ENCODE data around the gene ARL15. TPM values are rescaled to one million over a fixed set of nuclear protein-coding genes. Genes with fewer than 3 reads are reported as not detected.

ARL15 gene
- total RNA-seq, 1 experiment from 2014 or later: 0.50 TPM

DNA sequence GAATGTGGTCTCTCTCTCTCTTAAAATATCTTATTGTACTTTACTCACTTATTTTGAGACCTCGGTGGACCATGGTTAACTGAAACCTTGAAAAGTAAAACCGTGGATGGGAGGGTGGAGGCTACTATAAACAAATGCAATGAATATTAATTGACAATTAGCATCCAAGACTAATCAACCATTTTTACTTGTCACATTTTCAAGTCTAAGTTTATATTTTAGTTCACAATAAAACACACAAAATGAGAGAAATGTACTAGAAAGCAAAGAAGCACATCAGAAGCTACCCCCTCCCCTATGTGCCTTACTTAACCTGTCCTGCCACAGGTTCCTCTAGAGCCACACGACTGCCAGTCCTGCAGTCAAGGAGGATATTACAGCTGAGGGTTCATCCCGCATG lies 4.6 kb downstream of the ARL15 start:
- Histone ChIP-seq H3K27ac (no peak overlapping the region), H3F3A (ENCODE audit: insufficient read depth, low read depth) (no peaks in the 10 kb centered on the region), H3K4me3 (no peak overlapping the region), H3K4me1 (replicated peaks; ENCODE audit: insufficient read depth) (peaks cover 11% of the 10 kb centered on the region; the same call in 1 of the 2 replicates), H3K79me2 (ENCODE audit: low read depth) (no peaks in the 10 kb centered on the region), H2AFZ (no peak overlapping the region), H3K9me2 (ENCODE audit: insufficient read depth) (no peaks in the 10 kb centered on the region), H3K27me3 (ENCODE audit: insufficient read depth, low read depth) (no peaks in the 10 kb centered on the region), H4K20me1 (ENCODE audit: insufficient read depth) (no peaks in the 10 kb centered on the region), H3K9me3 (ENCODE audit: insufficient read depth, low read depth) (no peaks in the 10 kb centered on the region), H3K36me3 (ENCODE audit: low read depth) (no peaks in the 10 kb centered on the region), H3K4me2 (no peak overlapping the region)
- intact Hi-C loops (cut with micrococcal nuclease; ENCODE audit: unreplicated experiment): no loop called here
- CTCF ChIA-PET: no interaction called here
- no peak for DNase-seq
- POLR2A ChIA-PET (ENCODE audit: unreplicated experiment): no interaction called here
- BruUV-seq (replicated peaks): no TSS peak
- no peak for TF ChIP-seq EZH2 (IDR thresholded peaks at IDR 0.05; ENCODE audit: low read depth)
- TF ChIP-seq, protein P1, sequence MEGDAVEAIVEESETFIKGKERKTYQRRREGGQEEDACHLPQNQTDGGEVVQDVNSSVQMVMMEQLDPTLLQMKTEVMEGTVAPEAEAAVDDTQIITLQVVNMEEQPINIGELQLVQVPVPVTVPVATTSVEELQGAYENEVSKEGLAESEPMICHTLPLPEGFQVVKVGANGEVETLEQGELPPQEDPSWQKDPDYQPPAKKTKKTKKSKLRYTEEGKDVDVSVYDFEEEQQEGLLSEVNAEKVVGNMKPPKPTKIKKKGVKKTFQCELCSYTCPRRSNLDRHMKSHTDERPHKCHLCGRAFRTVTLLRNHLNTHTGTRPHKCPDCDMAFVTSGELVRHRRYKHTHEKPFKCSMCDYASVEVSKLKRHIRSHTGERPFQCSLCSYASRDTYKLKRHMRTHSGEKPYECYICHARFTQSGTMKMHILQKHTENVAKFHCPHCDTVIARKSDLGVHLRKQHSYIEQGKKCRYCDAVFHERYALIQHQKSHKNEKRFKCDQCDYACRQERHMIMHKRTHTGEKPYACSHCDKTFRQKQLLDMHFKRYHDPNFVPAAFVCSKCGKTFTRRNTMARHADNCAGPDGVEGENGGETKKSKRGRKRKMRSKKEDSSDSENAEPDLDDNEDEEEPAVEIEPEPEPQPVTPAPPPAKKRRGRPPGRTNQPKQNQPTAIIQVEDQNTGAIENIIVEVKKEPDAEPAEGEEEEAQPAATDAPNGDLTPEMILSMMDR (conservative IDR thresholded peaks at IDR 0.05): no peak

DNA sequence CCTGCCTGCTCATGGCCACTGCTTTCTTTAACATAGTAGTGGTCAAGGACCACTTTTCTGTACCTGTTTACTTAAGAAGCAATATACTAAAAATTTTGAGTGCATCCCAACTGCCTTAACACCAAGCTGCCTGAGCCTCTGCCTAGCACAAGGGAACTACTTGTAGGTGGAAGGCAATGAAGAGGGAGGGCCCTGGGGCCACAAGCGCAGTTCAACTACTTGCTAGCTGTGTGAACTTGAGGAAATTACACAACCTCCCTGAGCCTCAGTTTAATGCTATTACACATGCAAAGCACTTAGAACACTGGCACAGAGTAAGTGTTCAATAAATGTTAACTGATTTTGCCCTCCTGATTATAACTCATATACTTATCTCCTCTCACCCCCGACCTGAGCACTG lies 6.3 kb downstream of the ARL15 start:
- Histone ChIP-seq H3K9me3 (ENCODE audit: insufficient read depth, low read depth) (no peaks in the 10 kb centered on the region), H3K27me3 (ENCODE audit: insufficient read depth, low read depth) (no peaks in the 10 kb centered on the region), H3K79me2 (ENCODE audit: low read depth) (no peaks in the 10 kb centered on the region), H3K36me3 (ENCODE audit: low read depth) (no peaks in the 10 kb centered on the region), H3K9me2 (ENCODE audit: insufficient read depth) (no peaks in the 10 kb centered on the region), H4K20me1 (ENCODE audit: insufficient read depth) (no peaks in the 10 kb centered on the region), H3K27ac (no peak overlapping the region), H3F3A (ENCODE audit: insufficient read depth, low read depth) (no peaks in the 10 kb centered on the region), H2AFZ (no peak overlapping the region), H3K4me2 (no peak overlapping the region), H3K4me1 (replicated peaks; ENCODE audit: insufficient read depth) (peaks cover 6% of the 10 kb centered on the region; the same call in 1 of the 2 replicates), H3K4me3 (no peak overlapping the region)
- POLR2A ChIA-PET (ENCODE audit: unreplicated experiment): no interaction called here
- no TSS peak for BruUV-seq (replicated peaks)
- CTCF ChIA-PET: no interaction called here
- no peak for DNase-seq
- intact Hi-C loops (cut with micrococcal nuclease; ENCODE audit: unreplicated experiment): no loop called here
- no peak for TF ChIP-seq EZH2 (IDR thresholded peaks at IDR 0.05; ENCODE audit: low read depth)
- TF ChIP-seq, protein P1 (conservative IDR thresholded peaks at IDR 0.05): no peak

DNA sequence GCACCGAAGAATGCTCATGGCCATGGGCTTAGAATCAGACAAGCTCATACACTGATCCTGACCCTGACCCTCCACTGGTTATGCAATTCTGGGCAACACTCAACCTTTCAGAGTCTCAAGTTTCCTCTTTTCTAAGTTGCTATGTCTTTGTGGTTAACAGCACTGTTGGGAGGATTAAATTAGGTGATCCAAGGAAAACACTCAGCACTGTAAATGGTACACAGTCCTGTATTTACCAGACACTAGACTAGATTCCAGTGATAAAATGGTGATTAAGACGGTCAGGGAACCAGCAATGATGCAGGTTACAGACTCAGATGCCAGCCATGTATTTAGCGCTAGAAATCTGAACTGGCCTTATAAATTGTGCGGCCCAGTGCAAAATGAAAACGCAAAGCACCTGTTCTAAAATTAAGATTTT lies 8.1 kb downstream of the ARL15 start:
- no peaks in the 10 kb centered on the region for H3K9me2 ChIP-seq (ENCODE audit: insufficient read depth)
- POLR2A ChIA-PET (ENCODE audit: unreplicated experiment): no interaction called here

More for the DNA sequence above, 8.1 kb downstream of the ARL15 start:
- TF ChIP-seq, protein P1 (conservative IDR thresholded peaks at IDR 0.05): no peak
- no peak for TF ChIP-seq EZH2 (IDR thresholded peaks at IDR 0.05; ENCODE audit: low read depth)
- H2AFZ ChIP-seq: no peak overlapping the region
- DNase-seq: no peak
- H3K27ac ChIP-seq: no peak overlapping the region
- no TSS peak for BruUV-seq (replicated peaks)
- CTCF ChIA-PET: no interaction called here
- no peak overlapping the region for H3K4me3 ChIP-seq
- H3F3A ChIP-seq (ENCODE audit: insufficient read depth, low read depth): no peaks in the 10 kb centered on the region
- H3K36me3 ChIP-seq (ENCODE audit: low read depth): no peaks in the 10 kb centered on the region
- H3K79me2 ChIP-seq (ENCODE audit: low read depth): no peaks in the 10 kb centered on the region
- H3K4me2 ChIP-seq: no peak overlapping the region
- no peaks in the 10 kb centered on the region for H3K4me1 ChIP-seq (replicated peaks; ENCODE audit: insufficient read depth)
- intact Hi-C loops (cut with micrococcal nuclease; ENCODE audit: unreplicated experiment): no loop called here
- H3K9me3 ChIP-seq (ENCODE audit: insufficient read depth, low read depth): no peaks in the 10 kb centered on the region
- H4K20me1 ChIP-seq (ENCODE audit: insufficient read depth): no peaks in the 10 kb centered on the region
- no peaks in the 10 kb centered on the region for H3K27me3 ChIP-seq (ENCODE audit: insufficient read depth, low read depth)
